Measurements from ENCODE around the gene GCNT4. TPM values are rescaled to one million over a fixed set of nuclear protein-coding genes. Genes with fewer than 3 reads are reported as not detected.

GCNT4 gene
- total and polyA plus RNA-seq, 12 donors = 0.24 to 2.8 (median 1.0) TPM

DNA sequence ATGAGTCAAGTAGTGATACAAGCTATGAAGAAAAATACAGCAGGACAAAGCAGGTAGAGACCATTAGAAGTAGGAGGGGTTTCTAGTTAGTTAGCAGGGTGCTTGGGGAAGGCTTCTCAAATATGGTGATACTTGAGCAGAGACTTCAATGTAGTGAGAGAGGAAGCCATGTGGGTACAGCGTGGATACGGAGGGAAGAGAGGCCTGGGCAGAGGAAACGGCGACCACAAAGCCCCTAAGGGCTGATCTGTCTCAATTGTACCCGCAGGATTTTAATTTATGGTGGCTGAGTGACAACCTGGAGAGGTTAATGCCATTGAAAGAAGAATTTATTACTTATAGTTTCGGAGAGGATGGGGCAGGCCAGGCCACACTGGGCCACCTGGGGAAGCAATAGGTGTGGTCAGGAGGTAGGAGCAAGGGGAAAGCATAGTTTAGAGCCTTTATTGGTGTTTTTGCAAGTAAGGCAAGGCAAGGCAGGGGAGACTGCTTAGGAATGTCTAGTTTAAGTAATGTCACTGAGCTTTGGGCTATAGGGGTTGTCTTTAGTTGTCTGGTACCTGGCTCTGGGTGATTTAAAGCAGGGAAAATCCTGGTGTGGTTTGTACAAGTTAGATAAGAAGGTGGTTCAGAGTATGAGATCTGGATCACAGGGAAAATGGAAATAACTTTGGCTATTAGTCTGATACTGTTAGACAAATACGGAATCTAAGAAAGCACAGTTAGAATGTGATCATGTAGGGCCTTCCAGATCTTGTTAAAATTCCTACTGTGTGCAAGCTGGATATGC is 42.6 kb downstream of the GCNT4 start:
- no peak for DNase-seq
- TF ChIP-seq CTCF (IDR thresholded peaks at IDR 0.05) = no peak
- no peak for TF ChIP-seq POLR2A (IDR thresholded peaks at IDR 0.05)
- Histone ChIP-seq H3K27ac (no peak overlapping the region), H3K4me1 (replicated peaks in 1 of 2) (no peaks in the 10 kb centered on the region), H3K4me3 (no peak overlapping the region), H3K9me3 (replicated peaks in 1 of 3) (no peaks in the 10 kb centered on the region), H3K27me3 (no peaks in the 10 kb centered on the region), H3K36me3 (replicated peaks in 1 of 2) (no peaks in the 10 kb centered on the region)
- intact Hi-C loops (cut with DNase I) = no loop called here
- 48 to 77% (median 54%) methylated on average over 7 of the region's 7 CpGs for WGBS, 4 donors

- intact Hi-C loops (cut with DNase I) = no loop called here
- 76 to 80% (median 79%) methylated on average over 10 of the region's 10 CpGs for WGBS, 4 donors
- no peak for TF ChIP-seq CTCF (IDR thresholded peaks at IDR 0.05)
- no peak for TF ChIP-seq POLR2A (IDR thresholded peaks at IDR 0.05)
- Histone ChIP-seq H3K27me3 (no peaks in the 10 kb centered on the region), H3K4me3 (no peak overlapping the region), H3K36me3 (replicated peaks in 1 of 2) (no peaks in the 10 kb centered on the region), H3K27ac (no peak overlapping the region), H3K9me3 (replicated peaks in 1 of 3) (no peaks in the 10 kb centered on the region), H3K4me1 (replicated peaks in 1 of 2) (no peaks in the 10 kb centered on the region)
- DNase-seq = no peak
Observed at GRCh38 chr5:75006865-75007822, 45.2 kb downstream of the GCNT4 start.

DNA sequence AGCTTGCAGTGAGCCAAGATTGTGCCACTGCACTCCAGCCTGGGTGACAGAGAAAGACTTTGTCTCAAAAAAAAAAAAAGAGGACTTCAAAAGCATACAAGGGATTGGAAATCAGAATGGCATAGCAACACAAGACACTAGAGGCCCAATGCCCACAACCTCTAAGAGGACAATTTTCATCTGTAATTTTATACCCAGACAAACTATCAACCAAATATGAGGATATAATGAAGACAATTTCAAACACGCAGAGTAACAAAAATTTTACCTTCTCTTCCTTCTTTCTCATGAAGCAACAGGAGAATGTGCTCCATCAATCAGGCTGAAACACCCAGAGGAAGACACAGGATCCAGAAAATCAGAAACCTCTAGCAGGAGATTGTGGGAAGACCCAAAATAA is 46.8 kb downstream of the GCNT4 start:
- no peaks in the 10 kb centered on the region for H3K27me3 ChIP-seq
- 0 to 94% (median 60%) methylated on average over 1 of the region's 1 CpG for WGBS, 4 donors
- no peaks in the 10 kb centered on the region for H3K36me3 ChIP-seq (replicated peaks in 1 of 2)
- intact Hi-C loops (cut with DNase I) = no loop called here
- DNase-seq = no peak
- H3K27ac ChIP-seq = no peak overlapping the region
- no peaks in the 10 kb centered on the region for H3K9me3 ChIP-seq (replicated peaks in 1 of 3)
- H3K4me1 ChIP-seq (replicated peaks in 1 of 2) = no peaks in the 10 kb centered on the region
- TF ChIP-seq POLR2A (IDR thresholded peaks at IDR 0.05) = no peak
- TF ChIP-seq CTCF (IDR thresholded peaks at IDR 0.05) = no peak
- no peak overlapping the region for H3K4me3 ChIP-seq

Small RNAs within 50 kb of the gene (small RNA-seq; reads per million reads assigned to genes)
- 0 reads per million in 2 donors for gene AC093259.1

Other genes starting within 250 kb of the GCNT4 start
- gene FAM169A, start 186.2 kb downstream of the GCNT4 start, total RNA-seq = 10 to 100 TPM in 3 of 9 donors, 1 to 10 TPM in 6; 6.0 to 36.4 (median 7.6) TPM
- gene FAM169A, start 186.2 kb downstream of the GCNT4 start, polyA plus RNA-seq = 1 to 10 TPM; 1.7 to 9.2 (median 3.4) TPM
- under 1 TPM; 0.06 to 0.88 (median 0.43) TPM for gene ANKRD31, start 184.3 kb upstream of the GCNT4 start, total RNA-seq
- gene ANKRD31, start 184.3 kb upstream of the GCNT4 start, polyA plus RNA-seq = under 1 TPM; 0.13 to 0.31 (median 0.16) TPM